WTC11 (cell line): ENCODE data around the gene COPS4. TPM values are rescaled to one million over a fixed set of nuclear protein-coding genes. Genes with fewer than 3 reads are reported as not detected.

Experiments
- ATAC-seq: fragments of 200-7000 bp; cut with Tn5 transposase; 2 replicates; pipeline ENCODE4 v1.10.0; 2021; ENCODE audit warnings: mild to moderate bottlenecking, moderate library complexity
- CTCF ChIA-PET: fragments of 300-600 bp; sonication (Branson Sonifier 250); formaldehyde crosslinking; loops from one replicate; lab custom pipeline; 2021; ENCODE audit warnings: antibody characterized with exemption; lab: Charles Lee
- POLR2A ChIA-PET: fragments of 350-600 bp; sonication (Branson Sonifier 250); formaldehyde crosslinking; loops from one replicate; lab custom pipeline; 2021; ENCODE audit warnings: antibody characterized with exemption; lab: Charles Lee
- DNase-seq: peaks from one replicate; pipeline ENCODE4 v3.0.0; 2021; ENCODE audit warnings: low spot score
- H3K27ac Mint-ChIP-seq: 2 replicates; pipeline ENCODE4 v1.8.0; 2021; ENCODE audit warnings: mixed read lengths
- H3K27me3 Mint-ChIP-seq: 2 replicates; pipeline ENCODE4 v1.8.0; 2021; ENCODE audit warnings: low read depth, mild to moderate bottlenecking, moderate library complexity, mixed read lengths
- H3K36me3 Mint-ChIP-seq: 2 replicates; pipeline ENCODE4 v1.8.0; 2021; ENCODE audit warnings: mixed read lengths
- H3K4me1 Mint-ChIP-seq: 2 replicates; pipeline ENCODE4 v1.8.0; 2022; ENCODE audit warnings: mixed read lengths
- H3K4me3 Mint-ChIP-seq: 2 replicates; pipeline ENCODE4 v1.8.0; 2021; ENCODE audit warnings: mild to moderate bottlenecking, moderate library complexity, mixed read lengths
- H3K9me3 Mint-ChIP-seq: 2 replicates; pipeline ENCODE4 v1.8.0; 2021; ENCODE audit warnings: mixed read lengths
- ATF1 ChIP-seq: sonication (generic); formaldehyde crosslinking; IDR thresholded peaks from 2 replicates; pipeline ENCODE4 v1.8.1; 2023; ENCODE audit warnings: mild to moderate bottlenecking, moderate library complexity, missing genetic modification reagents
- ELF4 ChIP-seq: sonication (generic); formaldehyde crosslinking; IDR thresholded peaks from 2 replicates; pipeline ENCODE4 v1.8.1; 2022; ENCODE audit warnings: low read depth, mild to moderate bottlenecking, moderate library complexity, missing genetic modification reagents
- ESRRA ChIP-seq: sonication (generic); formaldehyde crosslinking; IDR thresholded peaks from 2 replicates; pipeline ENCODE4 v1.8.1; 2022; ENCODE audit warnings: mild to moderate bottlenecking, missing genetic modification reagents, borderline replicate concordance
- ETV6 ChIP-seq: sonication (generic); formaldehyde crosslinking; IDR thresholded peaks from 2 replicates; pipeline ENCODE4 v1.8.1; 2022; ENCODE audit warnings: mild to moderate bottlenecking, missing genetic modification reagents
- IRF2 ChIP-seq: sonication (generic); formaldehyde crosslinking; IDR thresholded peaks from 2 replicates; pipeline ENCODE4 v1.8.0; 2022; ENCODE audit warnings: low read depth, missing genetic modification reagents, borderline replicate concordance
- RELA ChIP-seq: sonication (generic); formaldehyde crosslinking; IDR thresholded peaks from 2 replicates; pipeline ENCODE4 v1.8.1; 2022; ENCODE audit warnings: missing genetic modification reagents, mild to moderate bottlenecking, borderline replicate concordance
- RORB ChIP-seq: fragments of 250-450 bp; sonication (Bioruptor Pico); IDR thresholded peaks from 2 replicates; pipeline ENCODE4 v1.9.0; 2021; ENCODE audit warnings: mild to moderate bottlenecking
- SMAD3 ChIP-seq: sonication (generic); formaldehyde crosslinking; IDR thresholded peaks from 2 replicates; pipeline ENCODE4 v1.8.0; 2022; ENCODE audit warnings: missing genetic modification reagents, mild to moderate bottlenecking, borderline replicate concordance
- ZNF317 ChIP-seq: sonication (generic); formaldehyde crosslinking; IDR thresholded peaks from 2 replicates; pipeline ENCODE4 v1.8.1; 2023; ENCODE audit warnings: low read depth, mild to moderate bottlenecking, moderate library complexity, missing genetic modification reagents, borderline replicate concordance
- ZNF423 ChIP-seq: fragments of 250-450 bp; sonication (Bioruptor Pico); IDR thresholded peaks from 2 replicates; pipeline ENCODE4 v2.1.2; 2022; ENCODE audit warnings: mild to moderate bottlenecking, moderate library complexity
- total RNA-seq: library from RNA; stranded (reverse); gene quantifications from 3 replicates; pipeline ENCODE4 v1.2.3, GENCODE V29; 2021
- TF ChIP-seq, protein P1 (sequence below): sonication (generic); formaldehyde crosslinking; IDR thresholded peaks from 2 replicates; pipeline ENCODE4 v1.8.1; 2023; ENCODE audit warnings: mild to moderate bottlenecking, missing genetic modification reagents
- TF ChIP-seq, protein P2 (sequence below): sonication (generic); formaldehyde crosslinking; IDR thresholded peaks from 2 replicates; pipeline ENCODE4 v1.8.0; 2023; ENCODE audit warnings: missing genetic modification reagents, mild to moderate bottlenecking, borderline replicate concordance
- TF ChIP-seq, protein P3 (sequence below): sonication (generic); formaldehyde crosslinking; IDR thresholded peaks from 2 replicates; pipeline ENCODE4 v1.8.1; 2022; ENCODE audit warnings: low read depth, missing genetic modification reagents, borderline replicate concordance
- TF ChIP-seq, protein P4 (sequence below): sonication (generic); formaldehyde crosslinking; IDR thresholded peaks from 2 replicates; pipeline ENCODE4 v1.8.1; 2022; ENCODE audit warnings: mild to moderate bottlenecking, moderate library complexity, missing genetic modification reagents
- TF ChIP-seq, protein P5 (sequence below): sonication (generic); formaldehyde crosslinking; IDR thresholded peaks from 2 replicates; pipeline ENCODE4 v1.8.1; 2022; ENCODE audit warnings: low read depth, mild to moderate bottlenecking, moderate library complexity, missing genetic modification reagents, borderline replicate concordance
- TF ChIP-seq, protein P6 (sequence below): fragments of 250-450 bp; sonication (Bioruptor Pico); IDR thresholded peaks from 2 replicates; pipeline ENCODE4 v1.9.0; 2021; ENCODE audit warnings: mild to moderate bottlenecking
- TF ChIP-seq, protein P7 (sequence below): sonication (generic); formaldehyde crosslinking; IDR thresholded peaks from 2 replicates; pipeline ENCODE4 v1.8.0; 2022; ENCODE audit warnings: mild to moderate bottlenecking, missing genetic modification reagents

The COPS4 gene
- total RNA-seq, 1 experiment from 2014 or later, result 30.9 TPM

DNA sequence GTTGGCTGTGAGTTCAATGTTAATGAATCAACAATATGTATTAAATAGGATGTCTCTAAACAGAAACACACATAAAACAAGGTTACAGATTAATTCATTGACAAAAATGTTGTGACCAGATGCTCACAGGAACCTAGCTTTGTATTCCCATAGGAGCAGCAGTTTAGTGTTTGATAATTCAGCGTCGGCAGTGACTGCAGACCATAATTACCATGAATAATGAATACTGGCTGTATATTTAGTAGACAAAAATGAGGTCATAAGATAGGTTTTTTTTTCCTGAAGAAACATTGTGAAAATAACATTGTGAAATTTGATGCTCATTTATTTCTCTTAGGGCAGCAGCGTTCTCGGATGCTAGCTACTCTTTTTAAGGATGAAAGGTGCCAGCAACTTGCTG, 27.8 kb downstream of the COPS4 start:
- H3K4me1 Mint-ChIP-seq, result no peaks in the 10 kb centered on the region
- ChIA-PET CTCF (interaction anchor here (1.4 kb wide), 1 partner anchor 190 kb away, joined by 3 read pairs; no protein-coding TSS in a partner anchor), POLR2A (no interaction called here)
- H3K27me3 Mint-ChIP-seq, result no peaks in the 10 kb centered on the region
- H3K36me3 Mint-ChIP-seq, result peaks cover 25% of the 10 kb centered on the region
- no peaks in the 10 kb centered on the region for H3K9me3 Mint-ChIP-seq
- no peak overlapping the region for H3K4me3 Mint-ChIP-seq
- DNase-seq (no peak), ATAC-seq (no peak)
- no peak overlapping the region for H3K27ac Mint-ChIP-seq
- TF ChIP-seq SMAD3 (CRISPR knock-in tag), result no peak
- TF ChIP-seq RORB (CRISPR knock-in tag), result no peak
- TF ChIP-seq ZNF317 (CRISPR knock-in tag), result no peak
- no peak for TF ChIP-seq ATF1 (CRISPR knock-in tag)
- no peak for TF ChIP-seq ESRRA (CRISPR knock-in tag)
- TF ChIP-seq, protein P1, sequence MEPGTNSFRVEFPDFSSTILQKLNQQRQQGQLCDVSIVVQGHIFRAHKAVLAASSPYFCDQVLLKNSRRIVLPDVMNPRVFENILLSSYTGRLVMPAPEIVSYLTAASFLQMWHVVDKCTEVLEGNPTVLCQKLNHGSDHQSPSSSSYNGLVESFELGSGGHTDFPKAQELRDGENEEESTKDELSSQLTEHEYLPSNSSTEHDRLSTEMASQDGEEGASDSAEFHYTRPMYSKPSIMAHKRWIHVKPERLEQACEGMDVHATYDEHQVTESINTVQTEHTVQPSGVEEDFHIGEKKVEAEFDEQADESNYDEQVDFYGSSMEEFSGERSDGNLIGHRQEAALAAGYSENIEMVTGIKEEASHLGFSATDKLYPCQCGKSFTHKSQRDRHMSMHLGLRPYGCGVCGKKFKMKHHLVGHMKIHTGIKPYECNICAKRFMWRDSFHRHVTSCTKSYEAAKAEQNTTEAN (CRISPR knock-in tag), result no peak
- no peak for TF ChIP-seq RELA (CRISPR knock-in tag)
- TF ChIP-seq, protein P2, sequence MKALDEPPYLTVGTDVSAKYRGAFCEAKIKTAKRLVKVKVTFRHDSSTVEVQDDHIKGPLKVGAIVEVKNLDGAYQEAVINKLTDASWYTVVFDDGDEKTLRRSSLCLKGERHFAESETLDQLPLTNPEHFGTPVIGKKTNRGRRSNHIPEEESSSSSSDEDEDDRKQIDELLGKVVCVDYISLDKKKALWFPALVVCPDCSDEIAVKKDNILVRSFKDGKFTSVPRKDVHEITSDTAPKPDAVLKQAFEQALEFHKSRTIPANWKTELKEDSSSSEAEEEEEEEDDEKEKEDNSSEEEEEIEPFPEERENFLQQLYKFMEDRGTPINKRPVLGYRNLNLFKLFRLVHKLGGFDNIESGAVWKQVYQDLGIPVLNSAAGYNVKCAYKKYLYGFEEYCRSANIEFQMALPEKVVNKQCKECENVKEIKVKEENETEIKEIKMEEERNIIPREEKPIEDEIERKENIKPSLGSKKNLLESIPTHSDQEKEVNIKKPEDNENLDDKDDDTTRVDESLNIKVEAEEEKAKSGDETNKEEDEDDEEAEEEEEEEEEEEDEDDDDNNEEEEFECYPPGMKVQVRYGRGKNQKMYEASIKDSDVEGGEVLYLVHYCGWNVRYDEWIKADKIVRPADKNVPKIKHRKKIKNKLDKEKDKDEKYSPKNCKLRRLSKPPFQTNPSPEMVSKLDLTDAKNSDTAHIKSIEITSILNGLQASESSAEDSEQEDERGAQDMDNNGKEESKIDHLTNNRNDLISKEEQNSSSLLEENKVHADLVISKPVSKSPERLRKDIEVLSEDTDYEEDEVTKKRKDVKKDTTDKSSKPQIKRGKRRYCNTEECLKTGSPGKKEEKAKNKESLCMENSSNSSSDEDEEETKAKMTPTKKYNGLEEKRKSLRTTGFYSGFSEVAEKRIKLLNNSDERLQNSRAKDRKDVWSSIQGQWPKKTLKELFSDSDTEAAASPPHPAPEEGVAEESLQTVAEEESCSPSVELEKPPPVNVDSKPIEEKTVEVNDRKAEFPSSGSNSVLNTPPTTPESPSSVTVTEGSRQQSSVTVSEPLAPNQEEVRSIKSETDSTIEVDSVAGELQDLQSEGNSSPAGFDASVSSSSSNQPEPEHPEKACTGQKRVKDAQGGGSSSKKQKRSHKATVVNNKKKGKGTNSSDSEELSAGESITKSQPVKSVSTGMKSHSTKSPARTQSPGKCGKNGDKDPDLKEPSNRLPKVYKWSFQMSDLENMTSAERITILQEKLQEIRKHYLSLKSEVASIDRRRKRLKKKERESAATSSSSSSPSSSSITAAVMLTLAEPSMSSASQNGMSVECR (CRISPR knock-in tag), result no peak
- TF ChIP-seq ETV6, result no peak
- TF ChIP-seq, protein P3, sequence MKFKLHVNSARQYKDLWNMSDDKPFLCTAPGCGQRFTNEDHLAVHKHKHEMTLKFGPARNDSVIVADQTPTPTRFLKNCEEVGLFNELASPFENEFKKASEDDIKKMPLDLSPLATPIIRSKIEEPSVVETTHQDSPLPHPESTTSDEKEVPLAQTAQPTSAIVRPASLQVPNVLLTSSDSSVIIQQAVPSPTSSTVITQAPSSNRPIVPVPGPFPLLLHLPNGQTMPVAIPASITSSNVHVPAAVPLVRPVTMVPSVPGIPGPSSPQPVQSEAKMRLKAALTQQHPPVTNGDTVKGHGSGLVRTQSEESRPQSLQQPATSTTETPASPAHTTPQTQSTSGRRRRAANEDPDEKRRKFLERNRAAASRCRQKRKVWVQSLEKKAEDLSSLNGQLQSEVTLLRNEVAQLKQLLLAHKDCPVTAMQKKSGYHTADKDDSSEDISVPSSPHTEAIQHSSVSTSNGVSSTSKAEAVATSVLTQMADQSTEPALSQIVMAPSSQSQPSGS (CRISPR knock-in tag), result no peak
- TF ChIP-seq, protein P4, sequence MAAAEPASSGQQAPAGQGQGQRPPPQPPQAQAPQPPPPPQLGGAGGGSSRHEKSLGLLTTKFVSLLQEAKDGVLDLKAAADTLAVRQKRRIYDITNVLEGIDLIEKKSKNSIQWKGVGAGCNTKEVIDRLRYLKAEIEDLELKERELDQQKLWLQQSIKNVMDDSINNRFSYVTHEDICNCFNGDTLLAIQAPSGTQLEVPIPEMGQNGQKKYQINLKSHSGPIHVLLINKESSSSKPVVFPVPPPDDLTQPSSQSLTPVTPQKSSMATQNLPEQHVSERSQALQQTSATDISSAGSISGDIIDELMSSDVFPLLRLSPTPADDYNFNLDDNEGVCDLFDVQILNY (CRISPR knock-in tag), result no peak
- TF ChIP-seq, protein P5, sequence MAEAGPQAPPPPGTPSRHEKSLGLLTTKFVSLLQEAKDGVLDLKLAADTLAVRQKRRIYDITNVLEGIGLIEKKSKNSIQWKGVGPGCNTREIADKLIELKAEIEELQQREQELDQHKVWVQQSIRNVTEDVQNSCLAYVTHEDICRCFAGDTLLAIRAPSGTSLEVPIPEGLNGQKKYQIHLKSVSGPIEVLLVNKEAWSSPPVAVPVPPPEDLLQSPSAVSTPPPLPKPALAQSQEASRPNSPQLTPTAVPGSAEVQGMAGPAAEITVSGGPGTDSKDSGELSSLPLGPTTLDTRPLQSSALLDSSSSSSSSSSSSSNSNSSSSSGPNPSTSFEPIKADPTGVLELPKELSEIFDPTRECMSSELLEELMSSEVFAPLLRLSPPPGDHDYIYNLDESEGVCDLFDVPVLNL (CRISPR knock-in tag), result no peak
- TF ChIP-seq, protein P6, sequence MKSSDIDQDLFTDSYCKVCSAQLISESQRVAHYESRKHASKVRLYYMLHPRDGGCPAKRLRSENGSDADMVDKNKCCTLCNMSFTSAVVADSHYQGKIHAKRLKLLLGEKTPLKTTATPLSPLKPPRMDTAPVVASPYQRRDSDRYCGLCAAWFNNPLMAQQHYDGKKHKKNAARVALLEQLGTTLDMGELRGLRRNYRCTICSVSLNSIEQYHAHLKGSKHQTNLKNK (CRISPR knock-in tag), result no peak
- no peak for TF ChIP-seq ZNF423
- TF ChIP-seq, all 79 proteins: peak for 0

DNA sequence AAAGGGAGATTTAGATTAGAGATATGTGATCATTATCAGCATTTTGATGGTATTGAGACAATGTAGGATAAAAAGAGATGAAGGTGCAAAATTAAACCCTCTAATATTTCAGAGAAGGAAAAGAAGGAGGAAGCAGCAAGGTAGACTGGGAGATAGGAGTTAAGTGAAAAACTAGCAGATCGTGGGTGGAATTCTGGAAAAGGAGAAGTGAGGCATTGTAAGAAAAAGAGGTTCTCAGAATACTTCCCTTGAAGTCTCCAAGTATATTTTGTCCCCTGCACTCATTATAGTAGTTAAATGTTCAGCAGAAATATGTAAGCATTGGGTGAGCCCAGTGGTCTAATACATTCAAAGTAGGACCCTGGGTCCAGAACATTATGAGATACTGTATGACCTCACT, 30.3 kb downstream of the COPS4 start:
- H3K36me3 Mint-ChIP-seq, result peaks cover 21% of the 10 kb centered on the region
- H3K27ac Mint-ChIP-seq, result no peak overlapping the region
- CTCF ChIA-PET, result no interaction called here
- H3K4me1 Mint-ChIP-seq, result no peaks in the 10 kb centered on the region
- TF ChIP-seq, protein P7, sequence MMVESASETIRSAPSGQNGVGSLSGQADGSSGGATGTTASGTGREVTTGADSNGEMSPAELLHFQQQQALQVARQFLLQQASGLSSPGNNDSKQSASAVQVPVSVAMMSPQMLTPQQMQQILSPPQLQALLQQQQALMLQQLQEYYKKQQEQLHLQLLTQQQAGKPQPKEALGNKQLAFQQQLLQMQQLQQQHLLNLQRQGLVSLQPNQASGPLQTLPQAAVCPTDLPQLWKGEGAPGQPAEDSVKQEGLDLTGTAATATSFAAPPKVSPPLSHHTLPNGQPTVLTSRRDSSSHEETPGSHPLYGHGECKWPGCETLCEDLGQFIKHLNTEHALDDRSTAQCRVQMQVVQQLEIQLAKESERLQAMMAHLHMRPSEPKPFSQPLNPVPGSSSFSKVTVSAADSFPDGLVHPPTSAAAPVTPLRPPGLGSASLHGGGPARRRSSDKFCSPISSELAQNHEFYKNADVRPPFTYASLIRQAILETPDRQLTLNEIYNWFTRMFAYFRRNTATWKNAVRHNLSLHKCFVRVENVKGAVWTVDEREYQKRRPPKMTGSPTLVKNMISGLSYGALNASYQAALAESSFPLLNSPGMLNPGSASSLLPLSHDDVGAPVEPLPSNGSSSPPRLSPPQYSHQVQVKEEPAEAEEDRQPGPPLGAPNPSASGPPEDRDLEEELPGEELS, result no peak
- no peak for TF ChIP-seq ELF4 (CRISPR knock-in tag)
- TF ChIP-seq IRF2 (CRISPR knock-in tag), result no peak
- TF ChIP-seq RELA (CRISPR knock-in tag), result no peak
- TF ChIP-seq, all 79 proteins: peak for 0
- Mint-ChIP-seq H3K27me3 (no peaks in the 10 kb centered on the region), H3K4me3 (no peak overlapping the region), H3K9me3 (no peaks in the 10 kb centered on the region)
- POLR2A ChIA-PET, result no interaction called here
- DNase-seq (no peak), ATAC-seq (no peak)
